Measurements from ENCODE around the gene MRPS25.

- TF ChIP-seq ZNF282 (CRISPR knock-in tag; IDR thresholded peaks at IDR 0.05) = no peak
- no peak for TF ChIP-seq ZNF3 (CRISPR knock-in tag; IDR thresholded peaks at IDR 0.05)
- TF ChIP-seq ZZZ3 (IDR thresholded peaks at IDR 0.05) = no peak
- no peak for TF ChIP-seq CTCF (IDR thresholded peaks at IDR 0.05 in 2 of 3, conservative IDR thresholded peaks at IDR 0.05 in 1 of 3; ENCODE audit: insufficient read depth in 2 of 3, low read depth in 1 of 3, low read length in 3 of 3)
- TF ChIP-seq TRIM28 (IDR thresholded peaks at IDR 0.05) = no peak
These were observed 53.9 kb downstream of the MRPS25 start for GRCh38 chr3:15011174-15011573.

Data from K562 (cell line).